ELF-1 (cell line): ENCODE measurements around the gene NSUN6.
A peak's percentile ranks its signal among the peaks of the same experiment; 100 is the strongest.
"Not testable (repeated sequence)": the region's sequence is repeated elsewhere in the genome, so short reads cannot be mapped to it uniquely, and the experiment has no call there.

Source experiments
- DNase-seq: peaks from one replicate; pipeline ENCODE4 v3.0.0-alpha.2; 2016; ENCODE audit warnings: low read depth, low spot score

The NSUN6 gene

GRCh38 chr10:18659125-18659818 lies 7.9 kb upstream of the NSUN6 start, which contains the start of gene ARL5B:
Gene ARL5B (plus strand): TSS chr10:18659431. CDS start chr10:18659638, 207 bp downstream.
- DNase-seq: peak; percentile 97

- peak; percentile 30 for DNase-seq
These were observed 7.1 kb upstream of the NSUN6 start for GRCh38 chr10:18658271-18659124.

- no peak for DNase-seq
These were observed 5.3 kb upstream of the NSUN6 start for GRCh38 chr10:18656724-18657123.

GRCh38 chr10:18653112-18653511 lies 1.7 kb upstream of the NSUN6 start:
- no peak for DNase-seq

GRCh38 chr10:18650404-18650997 lies 886 bp downstream of the NSUN6 start:
- DNase-seq: no peak

- no peak for DNase-seq
These were observed 1.9 kb downstream of the NSUN6 start for GRCh38 chr10:18649364-18649959.

- DNase-seq: no peak
These were observed 3.4 kb downstream of the NSUN6 start for GRCh38 chr10:18647945-18648344.

GRCh38 chr10:18647151-18647550 lies 4.2 kb downstream of the NSUN6 start:
- DNase-seq: no peak

GRCh38 chr10:18639719-18640118 lies 11.7 kb downstream of the NSUN6 start:
- not testable (repeated sequence) for DNase-seq

- DNase-seq: not testable (repeated sequence)
These were observed 14.0 kb downstream of the NSUN6 start for GRCh38 chr10:18637400-18637799.

- no peak for DNase-seq
These were observed 15.4 kb downstream of the NSUN6 start for GRCh38 chr10:18635995-18636394.

GRCh38 chr10:18632500-18632899 lies 18.9 kb downstream of the NSUN6 start:
- not testable (repeated sequence) for DNase-seq

GRCh38 chr10:18627452-18628018 lies 23.9 kb downstream of the NSUN6 start:
- DNase-seq: peak; percentile 90

- DNase-seq: no peak
These were observed 25.5 kb downstream of the NSUN6 start for GRCh38 chr10:18625886-18626285.

GRCh38 chr10:18623671-18624070 lies 27.7 kb downstream of the NSUN6 start:
- peak; percentile 27 for DNase-seq

- no peak for DNase-seq
These were observed 30.5 kb downstream of the NSUN6 start for GRCh38 chr10:18620856-18621255.

GRCh38 chr10:18619016-18619415 lies 32.4 kb downstream of the NSUN6 start:
- DNase-seq: peak; percentile 19

- no peak for DNase-seq
These were observed 35.0 kb downstream of the NSUN6 start for GRCh38 chr10:18616337-18616736.

GRCh38 chr10:18615618-18616017 lies 35.8 kb downstream of the NSUN6 start:
- no peak for DNase-seq

- no peak for DNase-seq
These were observed 40.2 kb downstream of the NSUN6 start for GRCh38 chr10:18611168-18611567.

GRCh38 chr10:18610517-18610916 lies 40.9 kb downstream of the NSUN6 start:
- peak; percentile 44 for DNase-seq

- DNase-seq: no peak
These were observed 42.8 kb downstream of the NSUN6 start for GRCh38 chr10:18608596-18608995.
